DND-41 (cell line): ENCODE data around the gene TSEN15.

Experiments used
- CTCF ChIP-seq: IDR thresholded peaks from 2 replicates; pipeline ENCODE4 v1.5.1; 2012; ENCODE audit warnings: borderline replicate concordance, low read length, moderate library complexity, mild to moderate bottlenecking; ENCODE audit not compliant: poor library complexity, severe bottlenecking; ENCODE audit errors: extremely low read depth
- EZH2 ChIP-seq: IDR thresholded peaks from 3 replicates; pipeline ENCODE4 v1.6.1; 2012; ENCODE audit warnings: borderline replicate concordance, low read depth, mild to moderate bottlenecking, moderate library complexity, low read length, inconsistent platforms; ENCODE audit not compliant: severe bottlenecking

- TF ChIP-seq CTCF = no peak
- no peak for TF ChIP-seq EZH2
Measured at GRCh38 chr1:184033711-184034167, 17.8 kb upstream of the TSEN15 start.
